ENCODE data around the gene TXN. TPM values are rescaled to one million over a fixed set of nuclear protein-coding genes. Genes with fewer than 3 reads are reported as not detected.

The TXN gene
- total and polyA plus RNA-seq, 10 of the 15 experiments (the other 5 are each of a cell fraction or from before 2014, with no cell fraction given) = 309 to 2,304 (median 650) TPM

DNA sequence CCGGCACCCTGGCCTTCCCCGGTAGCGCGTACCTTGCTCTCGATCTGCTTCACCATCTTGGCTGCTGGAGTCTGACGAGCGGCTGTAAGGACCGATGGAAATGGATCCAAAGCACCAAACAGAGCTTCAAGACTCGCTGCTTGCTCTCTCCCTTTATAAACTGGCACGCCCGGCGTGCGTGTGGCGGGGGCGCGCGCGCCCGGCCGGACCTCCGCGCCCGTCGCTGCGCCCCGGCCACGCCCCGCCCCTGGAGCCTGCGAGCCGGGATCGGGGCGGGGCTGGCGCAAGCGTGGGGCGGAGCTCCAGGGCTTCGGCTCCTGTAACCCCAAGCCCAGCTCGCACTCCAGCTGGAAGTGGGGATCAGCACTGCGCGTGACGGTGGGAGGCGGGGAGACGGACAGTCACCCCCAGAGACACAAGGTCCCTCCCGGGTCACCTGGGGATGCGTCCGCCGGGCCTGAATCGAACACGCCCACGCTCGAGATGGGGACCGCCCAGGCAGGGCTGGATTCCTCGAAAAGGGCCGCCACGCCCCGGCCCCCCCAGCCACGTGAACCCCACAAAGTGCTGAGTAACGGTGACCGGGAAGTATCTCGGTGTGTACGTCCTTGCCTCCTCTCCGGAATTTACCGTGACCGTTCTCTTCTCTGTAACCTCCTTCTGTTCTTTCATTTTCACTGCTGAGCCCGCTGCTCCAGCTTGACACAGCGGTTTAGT, at the start of gene TXN (continued):
- TF ChIP-seq EGR1 (IDR thresholded peaks at IDR 0.05; ENCODE audit: borderline replicate concordance in 1 of 2, low read depth in 2 of 2, low read length in 2 of 2) (peak in 1 of 2 experiments; percentile 91; a peak in 2 of 3 replicates), HDAC6 (IDR thresholded peaks at IDR 0.05; ENCODE audit: unreplicated experiment) (no peak), CBX3 (IDR thresholded peaks at IDR 0.05; ENCODE audit: borderline replicate concordance, low read depth) (no peak)

- RAD21 ChIA-PET (ENCODE audit: unreplicated experiment) = no interaction called here
- H3K9ac ChIP-seq (ENCODE audit: control insufficient read depth, insufficient read depth, low read length) = no peak overlapping the region
- intact Hi-C loops (cut with micrococcal nuclease; ENCODE audit: unreplicated experiment) = no loop called here
- no peak overlapping the region for H2AFZ ChIP-seq (ENCODE audit: control insufficient read depth, low read depth, low read length)
- CTCF ChIA-PET = no interaction called here
- DNase-seq (ENCODE audit: low read depth, low spot score) (no peak), FAIRE-seq (no peak), ATAC-seq (no peak)
- no peaks in the 10 kb centered on the region for H3K27me3 ChIP-seq (replicated peaks in 1 of 2; ENCODE audit: control insufficient read depth in 2 of 2, insufficient read depth in 2 of 2, low read length in 1 of 2)
- POLR2A ChIA-PET = no interaction called here
- no TSS peak for BruUV-seq (replicated peaks)
- in situ Hi-C loops (cut with MboI) = no loop called here
- H3K27ac ChIP-seq (ENCODE audit: control insufficient read depth, insufficient read depth) = no peak overlapping the region
- no peak for TF ChIP-seq NBN (IDR thresholded peaks at IDR 0.05)
- TF ChIP-seq, protein P1, sequence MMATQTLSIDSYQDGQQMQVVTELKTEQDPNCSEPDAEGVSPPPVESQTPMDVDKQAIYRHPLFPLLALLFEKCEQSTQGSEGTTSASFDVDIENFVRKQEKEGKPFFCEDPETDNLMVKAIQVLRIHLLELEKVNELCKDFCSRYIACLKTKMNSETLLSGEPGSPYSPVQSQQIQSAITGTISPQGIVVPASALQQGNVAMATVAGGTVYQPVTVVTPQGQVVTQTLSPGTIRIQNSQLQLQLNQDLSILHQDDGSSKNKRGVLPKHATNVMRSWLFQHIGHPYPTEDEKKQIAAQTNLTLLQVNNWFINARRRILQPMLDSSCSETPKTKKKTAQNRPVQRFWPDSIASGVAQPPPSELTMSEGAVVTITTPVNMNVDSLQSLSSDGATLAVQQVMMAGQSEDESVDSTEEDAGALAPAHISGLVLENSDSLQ (IDR thresholded peaks at IDR 0.05) = no peak
- no peaks in the 10 kb centered on the region for H3K9me3 ChIP-seq (replicated peaks; ENCODE audit: control insufficient read depth, insufficient read depth, low read length)
- no peaks in the 10 kb centered on the region for H3K36me3 ChIP-seq (ENCODE audit: control insufficient read depth in 2 of 2, insufficient read depth in 2 of 2, low read length in 1 of 2)
- H3K4me2 ChIP-seq (ENCODE audit: control insufficient read depth, insufficient read depth) = no peak overlapping the region
- no peak overlapping the region for H3K4me3 ChIP-seq
- no peaks in the 10 kb centered on the region for H4K20me1 ChIP-seq (ENCODE audit: control insufficient read depth, insufficient read depth)
- H3K79me2 ChIP-seq (ENCODE audit: control insufficient read depth, insufficient read depth, low read length) = no peaks in the 10 kb centered on the region
- SMC1A ChIA-PET (ENCODE audit: uncharacterized antibody, unreplicated experiment) = no interaction called here
- WGBS (ENCODE audit: insufficient coverage, insufficient replicate concordance, low lambda C conversion rate, missing lambda C conversion rate) = 50% methylated on average over 1 of the region's 1 CpG
- H3K4me1 ChIP-seq (ENCODE audit: control insufficient read depth, insufficient read depth, low read length) = peaks cover 1% of the 10 kb centered on the region; the same call in 1 of the 2 replicates
Measured at GRCh38 chr9:110303133-110303532, 46.8 kb upstream of the TXN start.
